Trophoblast cell (in vitro differentiated cells and primary cell): ENCODE results near the gene IL1RAPL1.

Source experiments
- DNase-seq, 2 donors: peaks; one replicate each; pipeline ENCODE4 v3.0.0-alpha.2; 2016
- H2AFZ ChIP-seq: 2 replicates; pipeline ENCODE4 v1.6.1; 2013; ENCODE audit warnings: low read length, moderate library complexity, mild to moderate bottlenecking; ENCODE audit not compliant: insufficient read depth, poor library complexity
- H2AK5ac ChIP-seq: 2 replicates; pipeline ENCODE4 v1.6.1; 2013; ENCODE audit warnings: mild to moderate bottlenecking, low read length
- H2BK120ac ChIP-seq: 2 replicates; pipeline ENCODE4 v1.6.1; 2013; ENCODE audit warnings: low read length, mild to moderate bottlenecking, moderate library complexity; ENCODE audit not compliant: insufficient read depth, poor library complexity
- H2BK12ac ChIP-seq: 2 replicates; pipeline ENCODE4 v1.6.1; 2013; ENCODE audit warnings: mild to moderate bottlenecking, low read length, moderate library complexity
- H2BK5ac ChIP-seq: 2 replicates; pipeline ENCODE4 v1.6.1; 2013; ENCODE audit warnings: low read length, low read depth, moderate library complexity, mild to moderate bottlenecking; ENCODE audit not compliant: poor library complexity
- H3K14ac ChIP-seq: 2 replicates; pipeline ENCODE4 v1.6.1; 2013; ENCODE audit warnings: mild to moderate bottlenecking, low read length
- H3K18ac ChIP-seq: 2 replicates; pipeline ENCODE4 v1.6.1; 2013; ENCODE audit warnings: mild to moderate bottlenecking, low read length
- H3K23ac ChIP-seq: 2 replicates; pipeline ENCODE4 v1.6.1; 2013; ENCODE audit warnings: low read length
- H3K27ac ChIP-seq: 2 replicates; pipeline ENCODE4 v1.5.1; 2013; ENCODE audit warnings: low read depth, mild to moderate bottlenecking, inconsistent platforms, low read length, moderate library complexity
- H3K27me3 ChIP-seq: 2 replicates; pipeline ENCODE4 v1.6.1; 2013; ENCODE audit warnings: inconsistent platforms, mild to moderate bottlenecking, low read length, moderate library complexity; ENCODE audit not compliant: insufficient read depth
- H3K36me3 ChIP-seq, 2 experiments: 1 replicate in 1 of 2; 2 replicates in 1 of 2; pipeline ENCODE4 v1.6.1; 2013; ENCODE audit warnings: low read length in 2 of 2, mild to moderate bottlenecking in 2 of 2, moderate library complexity in 1 of 2; ENCODE audit not compliant: insufficient read depth in 2 of 2, control insufficient read depth in 1 of 2
- H3K4ac ChIP-seq: 2 replicates; pipeline ENCODE4 v1.6.1; 2013; ENCODE audit warnings: low read depth, mild to moderate bottlenecking, low read length, moderate library complexity
- H3K4me1 ChIP-seq, 2 experiments: 1 replicate in 1 of 2; 2 replicates in 1 of 2; pipeline ENCODE4 v1.6.1; 2013; ENCODE audit warnings: low read length in 2 of 2, mild to moderate bottlenecking in 2 of 2, moderate library complexity in 1 of 2; ENCODE audit not compliant: insufficient read depth in 2 of 2, control insufficient read depth in 1 of 2
- H3K4me2 ChIP-seq: 2 replicates; pipeline ENCODE4 v1.6.1; 2013; ENCODE audit warnings: inconsistent platforms, mild to moderate bottlenecking, low read length, moderate library complexity
- H3K4me3 ChIP-seq: 2 replicates; pipeline ENCODE4 v1.5.1; 2013; ENCODE audit warnings: mild to moderate bottlenecking, low read depth, low read length, inconsistent platforms
- H3K79me1 ChIP-seq: one replicate; pipeline ENCODE4 v1.6.1; 2013; ENCODE audit warnings: low read length
- H3K79me2 ChIP-seq: 2 replicates; pipeline ENCODE4 v1.6.1; 2013; ENCODE audit warnings: low read length, mild to moderate bottlenecking; ENCODE audit not compliant: control insufficient read depth, insufficient read depth, poor library complexity
- H3K9ac ChIP-seq: 2 replicates; pipeline ENCODE4 v1.6.1; 2013; ENCODE audit warnings: mild to moderate bottlenecking, low read length
- H3K9me3 ChIP-seq: 2 replicates; pipeline ENCODE4 v1.6.1; 2013; ENCODE audit warnings: low read depth, mild to moderate bottlenecking, control low read depth, inconsistent platforms, low read length; ENCODE audit not compliant: insufficient read depth
- H4K12ac ChIP-seq: 2 replicates; pipeline ENCODE4 v1.6.1; 2013; ENCODE audit warnings: low read depth, mild to moderate bottlenecking, low read length, moderate library complexity
- H4K8ac ChIP-seq: 2 replicates; pipeline ENCODE4 v1.6.1; 2013; ENCODE audit warnings: low read depth, mild to moderate bottlenecking, low read length, moderate library complexity
- H4K91ac ChIP-seq: one replicate; pipeline ENCODE4 v1.6.1; 2013; ENCODE audit warnings: low read depth, mild to moderate bottlenecking, low read length, moderate library complexity
- WGBS: extraction: QIAGEN DNeasy Blood & Tissue Kit; methylation state at CpG from one replicate; pipeline ENCODE4 v1.1.7; 2013; ENCODE audit warnings: missing lambda C conversion rate; ENCODE audit not compliant: insufficient read length, insufficient coverage; ENCODE audit errors: extremely low coverage; 5-methylcytosine and 5-hydroxymethylcytosine counted together

IL1RAPL1 gene

DNA sequence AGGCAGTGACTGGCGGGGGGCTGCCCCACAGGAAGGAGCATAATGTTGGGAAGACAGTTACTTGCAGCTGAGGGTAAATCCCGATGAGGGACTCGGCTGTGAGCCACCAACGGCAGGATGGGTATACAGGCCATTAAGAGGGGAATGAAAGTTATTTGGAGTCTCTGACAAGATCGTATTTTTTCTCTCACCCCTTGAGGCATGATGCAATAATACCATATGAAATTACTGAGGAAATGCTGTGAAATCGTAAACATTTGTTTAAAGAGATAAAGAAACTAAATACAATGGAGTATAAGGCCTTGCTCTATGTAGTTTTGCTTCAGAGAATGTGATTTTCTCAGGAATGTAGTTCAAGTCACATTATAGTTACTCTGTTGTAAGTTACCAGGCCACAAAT is 12.7 kb downstream of the IL1RAPL1 start:
- no CpG with 5 or more reads among the region's 6 CpGs for WGBS
- H2AFZ ChIP-seq = no peak overlapping the region
- H3K27ac ChIP-seq = no peak overlapping the region
- no peak overlapping the region for H3K4me3 ChIP-seq
- DNase-seq = no peak
- H2AK5ac ChIP-seq = no peak overlapping the region
- no peaks in the 10 kb centered on the region for H3K79me2 ChIP-seq
- no peak overlapping the region for H4K12ac ChIP-seq
- H3K4ac ChIP-seq = no peak overlapping the region
- no peak overlapping the region for H2BK120ac ChIP-seq
- no peak overlapping the region for H3K18ac ChIP-seq
- H3K4me1 ChIP-seq = no peaks in the 10 kb centered on the region
- H4K91ac ChIP-seq = no peak overlapping the region
- H3K9me3 ChIP-seq = no peaks in the 10 kb centered on the region
- H3K23ac ChIP-seq = no peak overlapping the region
- no peak overlapping the region for H3K9ac ChIP-seq
- no peak overlapping the region for H2BK5ac ChIP-seq
- H2BK12ac ChIP-seq = no peak overlapping the region
- H3K14ac ChIP-seq = no peak overlapping the region
- H3K36me3 ChIP-seq = no peaks in the 10 kb centered on the region
- no peak overlapping the region for H4K8ac ChIP-seq
- no peaks in the 10 kb centered on the region for H3K27me3 ChIP-seq
- H3K79me1 ChIP-seq = no peaks in the 10 kb centered on the region
- H3K4me2 ChIP-seq = no peak overlapping the region

DNA sequence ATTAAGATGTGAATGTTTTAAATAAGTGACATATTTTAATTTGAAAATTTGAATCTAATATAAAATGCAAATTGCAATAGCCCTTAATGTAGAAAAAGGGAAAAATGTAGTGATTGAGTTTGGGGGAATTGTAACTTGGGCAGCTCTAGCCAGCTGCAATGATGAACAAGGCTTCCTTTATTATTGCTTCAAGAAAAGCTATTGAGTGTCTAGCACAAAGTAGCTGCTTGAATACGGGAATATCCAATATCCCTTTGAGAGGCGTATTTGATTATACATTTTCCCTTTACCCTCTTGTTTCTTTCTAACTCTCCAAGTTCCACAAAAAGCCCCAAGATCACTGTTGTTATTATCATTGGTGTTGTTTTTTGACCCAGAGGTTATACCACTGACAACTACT is 21.8 kb downstream of the IL1RAPL1 start:
- Histone ChIP-seq H4K12ac (no peak overlapping the region), H3K4me3 (no peak overlapping the region), H2AFZ (no peak overlapping the region), H3K9me3 (no peaks in the 10 kb centered on the region), H3K27ac (no peak overlapping the region), H3K4me2 (no peak overlapping the region), H2AK5ac (no peak overlapping the region), H3K79me1 (no peaks in the 10 kb centered on the region), H3K79me2 (no peaks in the 10 kb centered on the region), H2BK12ac (no peak overlapping the region), H3K23ac (no peak overlapping the region), H2BK120ac (no peak overlapping the region), H4K91ac (no peak overlapping the region), H3K9ac (no peak overlapping the region), H4K8ac (no peak overlapping the region), H3K4ac (no peak overlapping the region), H3K4me1 (no peaks in the 10 kb centered on the region), H2BK5ac (no peak overlapping the region), H3K27me3 (no peaks in the 10 kb centered on the region), H3K36me3 (no peaks in the 10 kb centered on the region), H3K14ac (no peak overlapping the region), H3K18ac (no peak overlapping the region)
- DNase-seq = no peak
- no CpG with 5 or more reads among the region's 2 CpGs for WGBS

DNA sequence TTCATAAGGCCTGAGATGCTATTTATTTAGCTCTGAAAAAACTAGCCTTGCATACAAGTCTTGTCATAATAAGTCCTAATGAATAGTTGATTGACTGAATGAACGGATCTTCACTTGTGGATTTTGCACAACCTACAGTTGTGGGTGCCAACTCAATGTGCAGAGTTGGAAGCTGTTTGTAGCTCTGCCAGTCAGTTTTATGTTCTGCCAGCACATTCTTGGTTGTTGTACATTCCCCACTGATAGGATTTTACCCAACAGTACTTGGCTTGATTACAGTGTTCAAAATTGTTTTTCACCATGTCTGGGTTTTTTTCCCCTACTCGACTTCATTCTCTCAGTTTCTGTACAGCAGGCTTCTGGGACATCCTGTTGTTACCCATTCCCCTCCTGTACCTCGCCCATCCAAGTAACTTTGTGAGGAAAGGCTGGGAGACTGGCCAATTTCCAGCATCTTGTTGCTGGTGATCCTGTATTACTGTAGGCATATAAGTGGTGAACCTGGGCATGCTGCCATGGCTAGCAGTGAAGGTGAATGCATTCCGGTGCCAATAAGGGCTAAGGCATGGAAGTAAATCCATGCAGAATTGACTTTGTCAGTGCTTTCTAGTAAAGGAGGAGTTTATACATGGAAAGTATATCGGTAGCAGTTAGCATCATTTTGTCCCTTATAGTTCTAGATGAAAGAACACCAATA is 22.8 kb downstream of the IL1RAPL1 start:
- H3K18ac ChIP-seq = no peak overlapping the region
- no peak overlapping the region for H4K8ac ChIP-seq
- no peak overlapping the region for H3K14ac ChIP-seq
- H3K4me1 ChIP-seq = no peaks in the 10 kb centered on the region
- H2BK12ac ChIP-seq = no peak overlapping the region
- H4K91ac ChIP-seq = no peak overlapping the region
- H4K12ac ChIP-seq = no peak overlapping the region
- H2BK5ac ChIP-seq = no peak overlapping the region
- H3K4me3 ChIP-seq = no peak overlapping the region
- H3K79me2 ChIP-seq = no peaks in the 10 kb centered on the region
- H3K27me3 ChIP-seq = no peaks in the 10 kb centered on the region
- H3K79me1 ChIP-seq = no peaks in the 10 kb centered on the region
- H3K23ac ChIP-seq = no peak overlapping the region
- no peak overlapping the region for H2AK5ac ChIP-seq
- H3K4ac ChIP-seq = no peak overlapping the region
- no CpG with 5 or more reads among the region's 5 CpGs for WGBS
- no peak overlapping the region for H3K9ac ChIP-seq
- H3K4me2 ChIP-seq = no peak overlapping the region
- H3K9me3 ChIP-seq = no peaks in the 10 kb centered on the region
- no peak overlapping the region for H2BK120ac ChIP-seq
- no peak overlapping the region for H3K27ac ChIP-seq
- H2AFZ ChIP-seq = no peak overlapping the region
- no peaks in the 10 kb centered on the region for H3K36me3 ChIP-seq
- DNase-seq = no peak

DNA sequence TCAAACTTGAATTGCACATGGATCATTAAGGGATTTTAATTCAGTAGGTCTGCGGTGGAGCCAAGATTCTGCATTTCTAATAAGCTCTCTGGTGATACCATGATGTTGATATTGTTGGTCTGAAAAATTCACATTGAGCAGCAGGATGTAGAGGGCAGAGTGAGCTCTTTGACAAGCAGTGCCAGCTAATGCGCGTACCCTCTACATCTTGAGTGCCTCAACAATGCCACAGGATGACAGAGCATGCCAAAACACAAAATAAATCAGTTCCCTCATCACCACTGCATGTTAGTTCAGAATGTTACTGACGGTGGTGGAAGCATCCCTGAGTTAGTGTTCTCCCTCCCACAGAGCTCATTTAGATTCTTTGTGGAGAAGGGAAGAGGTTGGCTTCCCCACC is 23.5 kb downstream of the IL1RAPL1 start:
- H3K4ac ChIP-seq = no peak overlapping the region
- no peak overlapping the region for H3K4me3 ChIP-seq
- H3K36me3 ChIP-seq = no peaks in the 10 kb centered on the region
- H3K4me1 ChIP-seq = no peaks in the 10 kb centered on the region
- H4K8ac ChIP-seq = no peak overlapping the region
- no peak overlapping the region for H2AFZ ChIP-seq
- no peak overlapping the region for H2BK5ac ChIP-seq
- H3K27ac ChIP-seq = no peak overlapping the region
- H3K9me3 ChIP-seq = no peaks in the 10 kb centered on the region
- H2AK5ac ChIP-seq = no peak overlapping the region
- H3K79me2 ChIP-seq = no peaks in the 10 kb centered on the region
- WGBS = no CpG with 5 or more reads among the region's 4 CpGs
- H3K18ac ChIP-seq = no peak overlapping the region
- no peak overlapping the region for H2BK12ac ChIP-seq
- no peaks in the 10 kb centered on the region for H3K27me3 ChIP-seq
- no peak overlapping the region for H3K23ac ChIP-seq
- no peak overlapping the region for H3K4me2 ChIP-seq
- no peak overlapping the region for H2BK120ac ChIP-seq
- H4K91ac ChIP-seq = no peak overlapping the region
- DNase-seq = no peak
- no peaks in the 10 kb centered on the region for H3K79me1 ChIP-seq
- H3K9ac ChIP-seq = no peak overlapping the region
- no peak overlapping the region for H3K14ac ChIP-seq
- H4K12ac ChIP-seq = no peak overlapping the region
